BE2C (cell line): Measurements from ENCODE around the gene ING3.

Source experiments
- DNase-seq: peaks from one replicate; pipeline ENCODE4 v3.0.0-alpha.2; 2020
- H3K27me3 ChIP-seq: fragments of 250-450 bp; sonication (Bioruptor Pico); 2 replicates; pipeline ENCODE4 v1.5.1; 2020; ENCODE audit warnings: mild to moderate bottlenecking
- H3K36me3 ChIP-seq: fragments of 250-450 bp; sonication (Bioruptor Pico); 2 replicates; pipeline ENCODE4 v1.5.1; 2020; ENCODE audit warnings: mild to moderate bottlenecking
- H3K4me1 ChIP-seq: fragments of 250-450 bp; sonication (Bioruptor Pico); 2 replicates; pipeline ENCODE4 v1.5.1; 2020
- H3K4me3 ChIP-seq: 2 replicates; pipeline ENCODE4 v1.5.1; 2011; ENCODE audit warnings: low read depth, low read length
- H3K9me3 ChIP-seq: fragments of 250-450 bp; sonication (Bioruptor Pico); 2 replicates; pipeline ENCODE4 v1.5.1; 2020
- TF ChIP-seq, protein P1 (sequence below): IDR thresholded peaks from 2 replicates; pipeline ENCODE4 v1.5.1; 2012; ENCODE audit warnings: mild to moderate bottlenecking, low read depth, low read length

Gene ING3

DNA sequence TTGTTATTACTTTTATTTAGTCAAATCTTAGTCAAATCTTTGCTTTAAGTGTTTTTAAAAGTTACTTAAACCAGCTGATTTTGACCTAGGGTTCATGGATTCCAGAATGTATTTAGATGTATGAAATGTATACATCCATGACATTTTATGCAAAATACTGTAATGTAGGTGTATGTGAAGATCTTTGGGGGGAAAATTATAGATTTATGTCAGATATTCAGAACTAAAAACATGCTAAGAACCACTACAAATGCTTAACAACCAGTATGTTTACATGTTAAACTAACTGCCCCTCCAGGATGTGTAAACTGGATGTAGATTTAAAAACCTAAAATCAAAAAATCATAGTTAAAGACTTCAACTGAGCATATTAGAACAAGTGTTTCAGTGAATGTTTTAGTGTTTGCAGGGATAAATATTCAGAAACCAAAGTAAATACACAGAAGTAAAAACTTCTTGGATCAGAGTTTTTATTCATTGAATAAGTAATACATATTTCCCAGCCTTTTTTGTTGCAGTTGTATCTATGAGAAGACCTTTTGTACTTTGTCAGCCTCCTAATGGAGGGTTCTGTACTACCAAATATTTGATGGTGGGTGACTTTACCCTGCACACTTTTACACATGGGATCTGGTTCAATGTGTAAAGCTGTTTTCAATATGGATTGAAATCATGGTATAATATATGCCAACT, 41.8 kb downstream of the ING3 start:
- DNase-seq: no peak
- H3K4me1 ChIP-seq: no peaks in the 10 kb centered on the region
- peaks cover 74% of the 10 kb centered on the region for H3K27me3 ChIP-seq
- no peak overlapping the region for H3K4me3 ChIP-seq
- no peaks in the 10 kb centered on the region for H3K9me3 ChIP-seq
- TF ChIP-seq, protein P1, sequence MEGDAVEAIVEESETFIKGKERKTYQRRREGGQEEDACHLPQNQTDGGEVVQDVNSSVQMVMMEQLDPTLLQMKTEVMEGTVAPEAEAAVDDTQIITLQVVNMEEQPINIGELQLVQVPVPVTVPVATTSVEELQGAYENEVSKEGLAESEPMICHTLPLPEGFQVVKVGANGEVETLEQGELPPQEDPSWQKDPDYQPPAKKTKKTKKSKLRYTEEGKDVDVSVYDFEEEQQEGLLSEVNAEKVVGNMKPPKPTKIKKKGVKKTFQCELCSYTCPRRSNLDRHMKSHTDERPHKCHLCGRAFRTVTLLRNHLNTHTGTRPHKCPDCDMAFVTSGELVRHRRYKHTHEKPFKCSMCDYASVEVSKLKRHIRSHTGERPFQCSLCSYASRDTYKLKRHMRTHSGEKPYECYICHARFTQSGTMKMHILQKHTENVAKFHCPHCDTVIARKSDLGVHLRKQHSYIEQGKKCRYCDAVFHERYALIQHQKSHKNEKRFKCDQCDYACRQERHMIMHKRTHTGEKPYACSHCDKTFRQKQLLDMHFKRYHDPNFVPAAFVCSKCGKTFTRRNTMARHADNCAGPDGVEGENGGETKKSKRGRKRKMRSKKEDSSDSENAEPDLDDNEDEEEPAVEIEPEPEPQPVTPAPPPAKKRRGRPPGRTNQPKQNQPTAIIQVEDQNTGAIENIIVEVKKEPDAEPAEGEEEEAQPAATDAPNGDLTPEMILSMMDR: no peak
- no peaks in the 10 kb centered on the region for H3K36me3 ChIP-seq

DNA sequence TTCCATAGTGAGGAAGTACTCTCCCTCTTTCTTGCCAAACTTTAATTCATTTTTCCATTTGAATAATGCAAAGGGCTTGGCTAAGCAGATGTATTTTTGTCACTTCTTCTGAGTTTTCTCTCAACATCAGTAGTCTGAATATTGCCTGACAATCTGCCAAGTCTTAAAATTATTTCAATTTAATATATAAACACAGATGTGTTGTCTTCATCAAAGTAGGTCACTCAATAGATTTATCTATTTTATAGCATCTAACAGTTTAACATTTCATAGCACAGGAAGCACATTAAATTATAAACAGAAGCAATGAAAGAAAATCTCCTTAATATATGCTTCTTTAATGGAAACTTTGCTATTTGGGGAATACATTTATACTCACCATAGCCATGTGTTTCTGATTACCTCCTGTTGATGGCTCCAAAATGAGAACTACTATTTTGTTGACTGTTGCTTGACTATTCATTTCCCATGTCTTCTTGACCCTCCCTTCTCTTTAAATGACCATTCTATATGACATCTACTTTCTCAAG, 42.5 kb downstream of the ING3 start:
- no peaks in the 10 kb centered on the region for H3K4me1 ChIP-seq

DNA sequence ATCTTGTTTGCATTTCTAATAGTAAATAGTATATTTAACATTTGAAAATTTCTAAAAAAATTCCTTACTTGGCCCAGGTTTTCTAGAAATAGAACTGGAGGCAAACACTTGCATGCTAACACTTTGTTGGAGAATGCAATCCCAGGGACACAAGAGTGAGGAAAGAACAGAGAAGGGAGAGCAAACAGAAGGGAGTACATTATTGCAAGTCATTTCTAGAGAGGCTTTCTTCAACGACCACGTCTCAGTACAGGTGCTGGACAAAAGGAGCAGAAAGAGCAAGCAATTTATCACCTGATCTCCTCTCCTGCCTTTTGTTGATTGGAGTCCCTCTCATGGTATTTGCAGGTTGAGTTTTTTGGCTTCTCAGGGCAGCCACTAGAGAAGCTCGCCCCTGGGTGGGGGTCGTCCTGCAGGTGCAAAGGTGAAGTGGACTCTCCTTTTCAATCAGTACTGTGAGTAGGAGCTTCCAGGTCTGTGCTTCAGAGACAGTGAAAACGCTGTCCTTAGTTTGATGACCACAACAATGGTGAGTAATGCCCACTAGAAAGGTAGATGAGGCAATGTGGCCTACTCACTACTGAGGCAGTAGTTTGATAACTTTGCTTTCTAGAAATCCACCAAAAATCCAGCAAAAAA, 43.1 kb downstream of the ING3 start:
- no peaks in the 10 kb centered on the region for H3K4me1 ChIP-seq
- no peak overlapping the region for H3K4me3 ChIP-seq
- H3K9me3 ChIP-seq: no peaks in the 10 kb centered on the region
- TF ChIP-seq, protein P1: no peak
- peaks cover 68% of the 10 kb centered on the region for H3K27me3 ChIP-seq
- DNase-seq: no peak
- H3K36me3 ChIP-seq: no peaks in the 10 kb centered on the region

More for the DNA sequence above, 42.5 kb downstream of the ING3 start:
- no peak for DNase-seq
- Histone ChIP-seq H3K9me3 (no peaks in the 10 kb centered on the region), H3K4me3 (no peak overlapping the region), H3K36me3 (no peaks in the 10 kb centered on the region), H3K27me3 (peaks cover 74% of the 10 kb centered on the region)
- TF ChIP-seq, protein P1: no peak

DNA sequence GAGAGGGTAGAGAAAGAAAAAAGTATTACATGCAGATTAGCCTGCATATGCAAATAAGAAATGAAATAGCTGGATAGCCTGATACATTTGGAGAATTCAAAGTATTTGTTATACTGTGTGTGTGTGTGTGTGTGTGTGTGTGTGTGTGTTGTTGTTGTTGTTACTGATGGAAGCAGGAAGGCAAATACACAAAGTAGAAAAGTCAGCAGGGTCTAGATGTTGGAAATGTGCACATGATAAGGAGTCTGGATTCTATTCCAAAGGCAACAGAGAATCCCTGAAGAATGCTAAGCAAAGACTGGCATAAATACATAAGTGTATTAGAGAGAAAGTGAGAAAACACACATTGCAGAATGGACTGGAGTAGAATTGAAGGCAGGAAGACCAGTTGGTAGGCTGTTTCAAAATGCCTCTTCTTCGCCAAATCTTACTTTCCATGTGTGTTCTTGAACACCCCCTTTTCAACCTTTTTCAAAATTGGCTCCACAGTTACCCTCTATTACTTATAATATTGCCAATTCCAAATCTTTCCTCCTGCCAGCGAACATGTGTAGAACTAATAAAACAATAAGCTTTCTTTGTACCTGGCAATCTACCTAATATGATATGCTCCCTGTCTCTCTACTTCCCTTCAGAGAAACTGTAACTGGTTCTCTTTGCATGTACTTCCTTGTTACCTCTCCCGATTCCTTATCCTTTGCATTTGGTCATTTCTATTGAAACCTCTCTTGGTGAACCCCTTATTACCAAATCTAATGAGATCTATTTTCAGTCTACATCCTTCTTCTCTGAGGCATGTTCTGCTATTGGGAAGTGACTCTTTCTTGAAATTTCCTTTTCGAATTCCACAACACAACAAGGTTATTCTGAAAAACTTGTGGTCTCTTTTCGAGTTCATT, 44.2 kb downstream of the ING3 start:
- H3K9me3 ChIP-seq: no peaks in the 10 kb centered on the region
- H3K4me3 ChIP-seq: no peak overlapping the region
- peaks cover 57% of the 10 kb centered on the region for H3K27me3 ChIP-seq
- H3K36me3 ChIP-seq: no peaks in the 10 kb centered on the region
- no peaks in the 10 kb centered on the region for H3K4me1 ChIP-seq
- no peak for DNase-seq
- TF ChIP-seq, protein P1: no peak

DNA sequence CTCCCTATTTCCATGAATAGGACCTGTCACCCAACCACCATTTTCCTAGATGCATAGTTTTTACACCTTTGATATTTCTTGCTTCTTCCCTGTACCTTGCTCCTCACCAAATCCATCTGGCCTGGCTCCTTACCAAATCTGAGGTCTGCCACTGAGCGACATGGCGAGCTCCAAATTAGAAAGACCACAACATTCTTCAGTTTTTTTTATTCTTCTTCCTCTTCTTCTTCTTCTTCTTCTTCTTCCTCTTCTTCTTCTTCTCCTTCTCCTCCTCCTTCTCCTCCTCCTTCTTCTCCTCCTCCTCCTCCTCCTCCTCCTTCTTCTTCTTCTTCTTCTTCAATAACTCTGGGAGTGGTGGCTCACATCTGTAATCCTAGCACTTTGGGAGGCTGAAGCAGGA, 45.1 kb downstream of the ING3 start:
- Histone ChIP-seq H3K4me1 (no peaks in the 10 kb centered on the region), H3K36me3 (no peaks in the 10 kb centered on the region), H3K9me3 (no peaks in the 10 kb centered on the region), H3K27me3 (peaks cover 49% of the 10 kb centered on the region), H3K4me3 (no peak overlapping the region)
- DNase-seq: no peak
- TF ChIP-seq, protein P1: no peak
